Stomach (tissue), 9 donors: Measurements from ENCODE around the gene HYAL2. TPM values are rescaled to one million over a fixed set of nuclear protein-coding genes. Genes with fewer than 3 reads are reported as not detected.

ENCODE experiments used
- DNase-seq, 2 donors: peaks; one replicate each; pipeline versions ENCODE4 v3.0.0 to v3.0.0-alpha.2; 2013 to 2019
- H3K27ac ChIP-seq, 5 donors: fragments of 200-600 bp in 4 of 5; sonication (generic) in 4 of 5; one replicate each; pipeline ENCODE4 v1.5.1; 2013 to 2019; ENCODE audit warnings: mild to moderate bottlenecking in 1 of 5, moderate library complexity in 1 of 5
- H3K27me3 ChIP-seq, 3 donors: fragments of 200-600 bp; sonication (generic); one replicate each; pipeline ENCODE4 v1.5.1; 2017 to 2019; ENCODE audit warnings: mixed run types in 1 of 3
- H3K36me3 ChIP-seq, 4 donors: fragments of 200-600 bp; sonication (generic); 1 replicate in 3 of 4; 2 replicates in 1 of 4; pipeline ENCODE4 v1.5.1; 2016 to 2019
- H3K4me1 ChIP-seq, 4 donors: fragments of 200-600 bp; sonication (generic); one replicate each; pipeline ENCODE4 v1.5.1; 2016 to 2019
- H3K4me3 ChIP-seq, 4 donors: fragments of 200-600 bp; sonication (generic) in 3 of 4; one replicate each; pipeline ENCODE4 v1.5.1; 2016 to 2019; ENCODE audit warnings: mild to moderate bottlenecking in 1 of 4
- H3K9me3 ChIP-seq, 4 donors: fragments of 200-600 bp; sonication (generic); one replicate each; pipeline ENCODE4 v1.5.1; 2016 to 2019
- EP300 ChIP-seq: sonication (generic); formaldehyde crosslinking; IDR thresholded peaks from one replicate; pipeline ENCODE4 v1.6.1; 2017; ENCODE audit warnings: antibody characterized with exemption
- POLR2A ChIP-seq, 4 donors: fragments of 450-650 bp; IDR thresholded peaks; one replicate each; pipeline ENCODE4 v1.6.1; 2016; ENCODE audit warnings: antibody characterized with exemption in 4 of 4, control low read depth in 2 of 4, mild to moderate bottlenecking in 1 of 4, moderate library complexity in 1 of 4
- POLR2AphosphoS5 ChIP-seq, 3 donors: sonication (generic); formaldehyde crosslinking; IDR thresholded peaks; one replicate each; pipeline ENCODE4 v1.6.1; 2016; ENCODE audit warnings: antibody characterized with exemption in 3 of 3
- WGBS, 5 donors: extraction: QIAGEN DNeasy Blood & Tissue Kit in 3 of 5; methylation state at CpG; one replicate each; pipeline versions ENCODE4 v1.1.5 to v1.1.7; 2013 to 2018; 5-methylcytosine and 5-hydroxymethylcytosine counted together
- intact Hi-C: fragments of 100-400 bp; cut with DNase I; formaldehyde crosslinking; loops from one replicate; pipeline ENCODE4 v1.15.1; 2023; ENCODE audit warnings: low total_unique reads
- polyA plus RNA-seq, 3 donors: library from polyadenylated mRNA; stranded (reverse); fragments of 200-250 nt; gene quantifications; one replicate each; pipeline ENCODE4 v1.2.3, GENCODE V29; 2013
- total RNA-seq, 5 donors: library from RNA; depleted of rRNA; stranded (reverse); fragments of >200 nt; gene quantifications; one replicate each; pipeline versions ENCODE4 v1.1.0 to v1.2.3, GENCODE V29; 2014 to 2016
- TF ChIP-seq, protein P1 (sequence below), 7 experiments: fragments of 450-650 bp in 4 of 7; fragments of 200-600 bp in 3 of 7; sonication (generic) in 3 of 7; IDR thresholded peaks; one replicate each; pipeline ENCODE4 v1.5.1; 2016 to 2019; ENCODE audit warnings: antibody characterized with exemption in 7 of 7, control low read depth in 2 of 7, mild to moderate bottlenecking in 1 of 7
- donor health status: healthy with polysubstance abuse.
- donor health status: Bipolar disorder and iron deficiency.
- donor health status: healthy.

The HYAL2 gene
- total and polyA plus RNA-seq, 8 donors = 11.1 to 96.4 (median 28.6) TPM

DNA sequence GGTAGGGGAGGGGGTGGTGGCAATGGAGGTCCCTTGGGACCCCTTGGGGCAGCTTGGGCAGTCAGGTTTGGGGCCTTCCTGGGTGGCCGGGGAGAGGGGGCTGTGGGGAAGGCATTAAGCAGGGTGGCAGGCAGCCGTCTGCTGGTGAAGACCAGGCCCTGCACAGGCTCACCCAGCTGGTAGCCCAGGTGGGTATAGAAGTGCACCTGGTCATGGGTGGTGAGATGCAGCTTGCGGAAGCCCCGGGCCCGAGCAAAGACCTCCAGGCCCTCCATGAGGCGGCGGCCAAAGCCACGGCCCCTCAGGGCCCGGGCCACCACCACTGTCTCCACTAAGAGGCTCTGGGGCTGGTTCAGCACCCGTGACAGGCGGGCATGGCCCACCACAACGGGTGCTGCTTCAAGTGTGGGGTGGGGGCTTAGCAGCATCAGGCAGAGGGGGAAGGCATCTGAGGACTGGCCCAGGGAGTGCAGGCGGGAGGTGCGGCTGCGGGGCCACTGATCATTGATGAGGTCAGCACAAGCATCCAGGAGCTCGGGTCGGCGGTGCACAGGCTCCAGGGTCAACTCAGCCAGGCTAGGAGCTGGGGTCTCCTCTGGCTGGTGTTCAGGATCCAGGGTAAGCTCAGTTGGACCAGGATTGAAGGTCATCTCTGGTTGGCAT lies 25.7 kb downstream of the HYAL2 start:
- TF ChIP-seq POLR2AphosphoS5 (IDR thresholded peaks at IDR 0.05) = no peak
- no peak for TF ChIP-seq POLR2A (IDR thresholded peaks at IDR 0.05)
- TF ChIP-seq EP300 = no peak
- intact Hi-C loops = no loop called here
- no peaks in the 10 kb centered on the region for H3K9me3 ChIP-seq
- H3K27me3 ChIP-seq = no peaks in the 10 kb centered on the region
- 93 to 96% (median 94%) methylated on average over 13 to 18 of the region's 18 CpGs for WGBS, 5 donors
- H3K36me3 ChIP-seq = peaks cover 7 to 15% (median 8%) of the 10 kb centered on the region in 4 donors
- no peak for DNase-seq
- H3K27ac ChIP-seq = peak overlapping the region in 1 of 5 donors; percentile 13
- H3K4me1 ChIP-seq = peaks cover 31 to 60% (median 56%) of the 10 kb centered on the region in 4 donors
- no peak overlapping the region for H3K4me3 ChIP-seq

DNA sequence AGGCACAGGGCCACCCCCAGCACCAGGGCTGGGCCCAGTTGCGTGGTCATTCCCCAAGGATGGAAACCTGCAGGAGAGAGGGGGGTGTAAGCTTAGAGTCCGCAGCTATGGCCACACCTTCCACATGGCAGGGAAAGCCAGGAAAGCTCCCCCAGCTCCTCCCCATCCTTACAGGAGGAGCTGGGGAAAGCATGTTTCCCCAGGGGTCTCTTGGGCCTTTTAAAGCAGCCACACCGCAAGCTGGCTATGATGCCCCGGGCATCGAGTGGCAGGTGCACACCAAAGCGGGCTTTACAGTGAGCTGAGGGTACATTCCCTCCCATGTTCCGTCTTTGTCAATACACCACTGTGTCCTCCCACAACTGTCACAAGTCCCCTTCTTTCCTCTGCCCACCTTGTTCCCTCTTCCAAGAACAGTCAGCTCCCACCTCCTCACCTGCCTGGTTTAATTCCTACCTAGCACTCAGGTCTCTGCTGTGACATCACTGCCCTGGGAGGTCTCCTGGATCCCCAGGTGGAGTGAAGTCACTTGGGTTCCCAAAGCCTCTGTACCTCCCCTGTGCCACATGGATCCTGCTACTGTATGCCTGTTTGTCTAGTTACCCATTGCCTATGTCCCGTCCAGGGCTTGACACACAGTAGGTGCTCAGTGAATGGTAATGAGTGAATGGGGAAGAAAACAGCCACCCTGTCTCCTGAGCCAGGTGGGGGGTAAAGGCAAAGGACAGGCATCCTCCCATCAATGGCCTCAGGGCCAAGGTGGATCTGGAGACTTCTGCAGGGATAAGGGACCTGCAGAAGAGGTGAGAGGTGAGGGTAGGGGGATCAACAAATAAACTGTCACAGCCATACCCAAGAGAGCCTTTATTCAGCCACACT lies 26.8 kb downstream of the HYAL2 start:
- no peak overlapping the region for H3K4me3 ChIP-seq
- intact Hi-C loops = no loop called here
- H3K9me3 ChIP-seq = no peaks in the 10 kb centered on the region
- no peak overlapping the region for H3K27ac ChIP-seq
- H3K4me1 ChIP-seq = peaks cover 39 to 60% (median 56%) of the 10 kb centered on the region in 4 donors
- DNase-seq = no peak
- H3K36me3 ChIP-seq = peaks cover 7 to 15% (median 8%) of the 10 kb centered on the region in 4 donors
- TF ChIP-seq POLR2AphosphoS5 (IDR thresholded peaks at IDR 0.05) (no peak), EP300 (no peak), POLR2A (IDR thresholded peaks at IDR 0.05) (no peak)
- TF ChIP-seq, protein P1, sequence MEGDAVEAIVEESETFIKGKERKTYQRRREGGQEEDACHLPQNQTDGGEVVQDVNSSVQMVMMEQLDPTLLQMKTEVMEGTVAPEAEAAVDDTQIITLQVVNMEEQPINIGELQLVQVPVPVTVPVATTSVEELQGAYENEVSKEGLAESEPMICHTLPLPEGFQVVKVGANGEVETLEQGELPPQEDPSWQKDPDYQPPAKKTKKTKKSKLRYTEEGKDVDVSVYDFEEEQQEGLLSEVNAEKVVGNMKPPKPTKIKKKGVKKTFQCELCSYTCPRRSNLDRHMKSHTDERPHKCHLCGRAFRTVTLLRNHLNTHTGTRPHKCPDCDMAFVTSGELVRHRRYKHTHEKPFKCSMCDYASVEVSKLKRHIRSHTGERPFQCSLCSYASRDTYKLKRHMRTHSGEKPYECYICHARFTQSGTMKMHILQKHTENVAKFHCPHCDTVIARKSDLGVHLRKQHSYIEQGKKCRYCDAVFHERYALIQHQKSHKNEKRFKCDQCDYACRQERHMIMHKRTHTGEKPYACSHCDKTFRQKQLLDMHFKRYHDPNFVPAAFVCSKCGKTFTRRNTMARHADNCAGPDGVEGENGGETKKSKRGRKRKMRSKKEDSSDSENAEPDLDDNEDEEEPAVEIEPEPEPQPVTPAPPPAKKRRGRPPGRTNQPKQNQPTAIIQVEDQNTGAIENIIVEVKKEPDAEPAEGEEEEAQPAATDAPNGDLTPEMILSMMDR (IDR thresholded peaks at IDR 0.05) = no peak
- 86 to 91% (median 89%) methylated on average over 8 of the region's 8 CpGs for WGBS, 5 donors
- H3K27me3 ChIP-seq = no peaks in the 10 kb centered on the region

GRCh38 chr3:50294492-50295403 lies 27.8 kb downstream of the HYAL2 start:
- intact Hi-C loops = no loop called here
- Histone ChIP-seq H3K9me3 (no peaks in the 10 kb centered on the region), H3K27me3 (no peaks in the 10 kb centered on the region), H3K4me1 (peaks cover 39 to 60% (median 56%) of the 10 kb centered on the region in 4 donors), H3K27ac (peak overlapping the region in 1 of 5 donors; percentile 97), H3K4me3 (no peak overlapping the region), H3K36me3 (peaks cover 14 to 24% (median 16%) of the 10 kb centered on the region in 4 donors)
- no peak for TF ChIP-seq POLR2AphosphoS5 (IDR thresholded peaks at IDR 0.05)
- TF ChIP-seq, protein P1 (IDR thresholded peaks at IDR 0.05) = no peak
- TF ChIP-seq POLR2A (IDR thresholded peaks at IDR 0.05) = no peak
- no peak for TF ChIP-seq EP300
- 90 to 94% (median 92%) methylated on average over 13 to 22 of the region's 22 CpGs for WGBS, 5 donors
- no peak for DNase-seq

- intact Hi-C loops = no loop called here
- DNase-seq = no peak
- TF ChIP-seq EP300 = no peak
- TF ChIP-seq POLR2AphosphoS5 (IDR thresholded peaks at IDR 0.05) = no peak
- TF ChIP-seq, protein P1 (IDR thresholded peaks at IDR 0.05) = no peak
- TF ChIP-seq POLR2A (IDR thresholded peaks at IDR 0.05) = no peak
- WGBS, 5 donors = 86 to 95% (median 94%) methylated on average over 4 of the region's 4 CpGs
- H3K9me3 ChIP-seq = no peaks in the 10 kb centered on the region
- peak overlapping the region in 2 of 5 donors; percentile 97 to 99 for H3K27ac ChIP-seq
- H3K27me3 ChIP-seq = no peaks in the 10 kb centered on the region
- peaks cover 43 to 66% (median 61%) of the 10 kb centered on the region in 4 donors for H3K4me1 ChIP-seq
- H3K36me3 ChIP-seq = peaks cover 20 to 30% (median 22%) of the 10 kb centered on the region in 4 donors
- no peak overlapping the region for H3K4me3 ChIP-seq
Measured at GRCh38 chr3:50294089-50294488, 28.5 kb downstream of the HYAL2 start.
